GM18508 (cell line): ENCODE results near the gene PAX6.

Source experiments
- ATAC-seq: cut with Tn5 transposase; IDR thresholded peaks from one replicate; pipeline ENCODE4 v1.9.1; 2021; ENCODE audit warnings: moderate number of reproducible peaks; ENCODE audit not compliant: insufficient read depth, unreplicated experiment

The PAX6 gene

GRCh38 chr11:31809857-31810778 lies 1.0 kb downstream of the PAX6 start:
- ATAC-seq: no peak

- ATAC-seq: no peak
Observed at GRCh38 chr11:31809541-31809856, 1.6 kb downstream of the PAX6 start.

GRCh38 chr11:31808721-31809540 lies 2.2 kb downstream of the PAX6 start:
- no peak for ATAC-seq

GRCh38 chr11:31807799-31808667 lies 3.1 kb downstream of the PAX6 start:
- ATAC-seq: no peak

- ATAC-seq: no peak
Observed at GRCh38 chr11:31806928-31807798, 4.0 kb downstream of the PAX6 start.

- no peak for ATAC-seq
Observed at GRCh38 chr11:31806186-31806927, 4.8 kb downstream of the PAX6 start.

GRCh38 chr11:31805629-31806185 lies 5.4 kb downstream of the PAX6 start:
- no peak for ATAC-seq

GRCh38 chr11:31805037-31805628 lies 6.0 kb downstream of the PAX6 start:
- no peak for ATAC-seq

- ATAC-seq: no peak
Observed at GRCh38 chr11:31804312-31805036, 6.6 kb downstream of the PAX6 start.

GRCh38 chr11:31803813-31804311 lies 7.3 kb downstream of the PAX6 start:
- no peak for ATAC-seq

- no peak for ATAC-seq
Observed at GRCh38 chr11:31802990-31803812, 7.9 kb downstream of the PAX6 start.

- ATAC-seq: no peak
Observed at GRCh38 chr11:31802609-31802989, 8.5 kb downstream of the PAX6 start.

GRCh38 chr11:31802000-31802551 lies 9.0 kb downstream of the PAX6 start:
- no peak for ATAC-seq

GRCh38 chr11:31801298-31801702 lies 9.8 kb downstream of the PAX6 start:
- ATAC-seq: no peak

- no peak for ATAC-seq
Observed at GRCh38 chr11:31800398-31801265, 10.5 kb downstream of the PAX6 start.
